SKM-1 (cell line): ENCODE measurements around the gene ZNF287.

Experiments used
- DNase-seq: peaks from one replicate; lab custom pipeline; 2025; ENCODE audit not compliant: unreplicated experiment; lab: John Stamatoyannopoulos, UW

Gene ZNF287

DNA sequence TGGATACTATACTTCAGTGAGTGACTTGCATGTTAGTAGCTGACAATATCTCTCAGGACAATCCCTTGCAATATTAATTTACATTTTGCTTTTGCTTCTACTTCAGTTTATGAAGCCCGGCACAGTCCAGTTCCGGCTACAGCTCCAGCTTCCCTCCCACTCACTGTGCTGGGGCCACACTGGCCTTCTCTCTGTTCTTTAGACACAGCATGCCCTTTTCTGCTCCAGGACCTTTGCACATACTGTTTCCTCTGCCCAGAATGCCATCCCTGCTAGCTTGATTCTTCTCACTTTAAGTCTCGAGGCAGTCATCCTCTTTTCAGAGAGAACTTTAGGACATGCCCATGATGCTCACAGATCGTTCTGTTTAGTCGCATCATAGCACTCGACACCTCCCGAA lies 51.5 kb downstream of the ZNF287 start:
- no peak for DNase-seq

DNA sequence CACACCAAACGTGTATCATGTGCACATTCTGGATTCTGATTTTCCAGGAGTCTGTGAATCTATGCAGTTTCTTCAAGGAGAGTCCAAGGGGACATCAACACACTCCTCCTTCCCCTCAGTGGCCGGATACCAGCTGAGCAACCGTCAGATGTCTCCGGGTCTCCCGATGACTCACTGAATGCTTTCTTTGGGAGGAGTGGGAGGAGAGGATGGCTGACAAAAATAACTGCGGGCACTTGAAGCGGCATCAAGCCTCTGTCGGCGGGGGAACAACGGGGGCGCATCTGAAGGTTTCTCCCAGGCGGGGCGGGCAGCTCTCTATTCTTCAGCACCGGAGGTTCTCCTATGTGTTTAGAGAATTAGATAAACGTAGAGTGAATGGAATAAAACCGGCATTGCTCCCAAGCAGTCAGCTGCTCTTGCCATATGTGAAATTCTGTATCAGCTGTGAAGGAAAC lies 52.4 kb downstream of the ZNF287 start:
- DNase-seq = no peak

DNA sequence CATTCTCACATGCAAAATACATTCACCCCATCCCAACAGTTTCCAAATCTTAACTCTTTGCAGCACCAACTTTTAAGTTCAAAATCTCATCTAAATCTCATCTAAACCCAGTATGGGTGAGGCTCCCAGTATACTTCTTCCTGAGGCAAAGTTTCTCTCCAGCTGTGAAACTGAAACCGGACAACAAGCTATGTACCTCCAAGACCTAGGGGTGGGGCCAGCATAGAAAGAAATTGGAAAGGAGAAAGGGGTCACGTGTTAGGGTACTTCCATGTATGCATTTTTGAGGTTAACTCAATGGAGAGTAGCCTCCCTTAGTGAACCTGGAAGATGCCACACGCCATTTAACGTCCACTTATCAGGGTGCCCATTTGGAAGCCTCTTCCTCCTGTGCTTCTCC lies 53.1 kb downstream of the ZNF287 start:
- no peak for DNase-seq

DNA sequence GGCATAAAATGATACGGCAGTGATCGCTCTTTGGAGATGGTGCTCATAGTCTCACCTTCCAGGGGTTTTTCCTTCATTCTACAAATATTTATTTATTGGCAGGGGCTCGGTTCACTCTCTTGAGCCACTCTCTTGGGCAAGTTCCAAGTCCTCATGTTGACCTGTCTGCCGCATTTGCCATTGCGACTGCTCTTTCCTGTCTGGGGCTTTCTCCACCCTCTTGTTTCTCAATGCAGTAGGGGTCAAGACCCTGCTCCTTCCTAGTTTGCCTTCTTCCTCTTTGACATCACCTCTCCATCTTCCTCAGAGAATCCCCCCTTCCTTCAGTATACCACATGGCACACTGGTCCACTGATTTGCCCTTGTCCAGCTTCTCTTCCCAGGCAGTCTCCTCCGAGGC lies 55.1 kb downstream of the ZNF287 start:
- peak; percentile 90 for DNase-seq

DNA sequence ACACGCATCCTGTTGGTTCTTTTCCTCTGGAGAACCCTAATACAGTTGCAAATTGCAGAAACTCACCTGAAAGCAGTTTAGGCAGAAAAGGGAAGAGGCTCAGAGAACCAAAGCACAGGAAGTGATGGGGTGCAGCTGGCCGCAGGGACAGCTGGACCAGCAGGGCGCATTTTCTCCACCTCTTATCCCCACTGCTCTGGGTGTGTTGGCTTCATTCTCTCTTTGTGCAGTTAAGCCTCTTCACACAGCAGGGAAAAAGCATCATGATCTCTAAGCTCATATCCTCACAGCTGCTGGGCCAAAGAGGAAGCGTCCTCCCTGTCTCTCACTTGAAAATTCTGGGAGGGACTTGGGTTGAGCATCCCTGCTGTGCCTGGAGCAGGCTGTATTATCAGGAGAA lies 57.0 kb downstream of the ZNF287 start:
- DNase-seq = peak; percentile 62

DNA sequence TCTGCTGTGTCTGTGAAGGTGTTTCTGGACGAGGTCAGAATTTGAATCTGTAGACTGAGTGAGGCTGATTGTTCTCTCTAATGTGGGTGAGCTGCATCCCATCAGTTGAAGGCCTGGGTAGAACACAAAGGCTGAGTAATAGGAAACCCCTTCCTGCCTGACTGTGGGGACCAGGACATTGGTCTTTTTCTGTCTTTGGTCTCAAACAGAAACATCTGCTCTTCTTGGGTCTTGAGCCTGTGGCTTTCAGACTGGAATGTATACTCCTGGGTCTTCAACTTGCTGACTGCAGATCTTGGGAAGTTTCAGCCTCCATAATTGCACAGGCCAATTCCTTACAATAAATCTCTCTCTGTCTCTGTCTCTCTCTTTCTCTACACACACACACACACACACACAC lies 57.4 kb downstream of the ZNF287 start:
- no peak for DNase-seq

DNA sequence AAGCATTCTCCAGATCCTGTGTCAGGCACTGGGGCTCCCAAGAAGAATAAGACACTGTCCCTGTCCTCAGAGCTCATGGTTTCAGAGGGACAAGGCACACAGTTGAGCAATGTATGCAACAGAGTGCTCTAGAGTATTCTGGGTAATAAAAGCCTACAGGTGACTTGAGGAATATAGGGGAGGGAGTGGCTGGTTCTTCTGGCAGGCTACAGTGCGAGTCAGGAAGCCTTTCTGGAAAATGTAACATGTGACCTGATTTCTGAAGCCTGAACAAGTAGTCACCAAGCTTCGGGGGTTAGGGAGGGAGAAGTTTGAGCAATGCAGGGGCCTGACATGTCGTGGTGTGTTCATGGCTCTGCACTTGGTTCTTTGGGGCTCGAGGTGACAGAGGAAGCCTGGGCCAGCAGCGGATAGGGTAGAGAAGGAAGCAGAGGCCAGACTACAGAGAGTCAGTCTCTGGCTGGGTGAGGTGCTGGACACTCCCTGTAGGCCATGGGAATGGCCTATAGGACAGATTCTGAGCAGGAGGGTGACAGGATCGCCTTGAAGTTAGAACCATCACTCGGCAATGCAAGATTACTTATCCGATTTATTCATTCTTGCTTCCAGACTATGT lies 61.0 kb downstream of the ZNF287 start:
- DNase-seq = no peak

DNA sequence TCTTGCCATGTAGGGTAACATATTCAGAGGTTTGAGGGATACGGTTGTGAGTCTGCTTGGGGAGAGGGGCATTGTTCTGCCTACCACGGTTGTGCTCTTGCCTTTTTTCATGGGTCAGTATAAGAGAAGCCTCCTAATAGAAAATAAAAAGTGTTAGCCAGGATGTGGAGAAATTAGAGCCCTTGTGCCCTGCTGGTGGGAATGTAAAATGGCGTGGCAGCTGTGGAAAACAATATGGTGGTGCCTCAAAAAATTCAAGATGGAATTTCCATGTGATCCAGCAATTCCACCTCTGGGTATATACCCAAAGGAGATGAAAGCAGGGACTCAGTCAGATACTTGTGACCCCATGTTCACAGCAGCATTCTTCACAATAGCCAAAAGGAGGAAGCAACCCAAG lies 62.8 kb downstream of the ZNF287 start:
- DNase-seq = no peak

DNA sequence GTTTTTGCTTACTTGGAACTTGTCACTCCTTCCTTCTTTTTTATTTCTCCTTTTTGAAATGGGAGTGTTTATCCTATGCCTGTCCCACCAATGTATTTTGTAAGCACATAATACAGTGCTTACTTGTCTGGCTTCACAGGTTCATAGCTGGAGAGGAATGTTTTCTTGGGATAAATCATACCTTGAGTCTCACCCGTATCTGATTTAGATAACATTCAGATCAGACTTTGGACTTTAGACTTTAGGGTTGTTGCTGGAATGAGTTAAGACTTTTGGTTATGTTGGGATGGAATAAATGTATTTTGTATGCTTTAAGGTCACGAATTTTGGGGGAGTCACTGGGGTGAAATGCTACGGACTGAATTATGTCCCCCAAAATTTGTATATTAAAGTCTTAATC lies 64.0 kb downstream of the ZNF287 start:
- no peak for DNase-seq
